ENCODE results near the gene IFT20.

- TF ChIP-seq CTCF (conservative IDR thresholded peaks at IDR 0.05; ENCODE audit: low read length) (no peak), EZH2phosphoT487 (IDR thresholded peaks at IDR 0.05; ENCODE audit: borderline replicate concordance) (no peak)
Measured at GRCh38 chr17:28334171-28334570, 1.1 kb downstream of the IFT20 start.
